Lower leg skin (tissue), 4 donors: ENCODE results near the gene DDX51. TPM values are rescaled to one million over a fixed set of nuclear protein-coding genes. Genes with fewer than 3 reads are reported as not detected.

Source experiments
- DNase-seq, 2 donors: peaks; one replicate each; pipeline ENCODE4 v3.0.0-alpha.2; 2019; ENCODE audit warnings: low spot score in 2 of 2
- H3K4me3 ChIP-seq: fragments of 200-600 bp; sonication (generic); 2 replicates; pipeline ENCODE4 v1.5.1; 2017; ENCODE audit warnings: mild to moderate bottlenecking, low read depth; ENCODE audit not compliant: poor library complexity, severe bottlenecking
- CTCF ChIP-seq, 3 donors: fragments of 450-650 bp; IDR thresholded peaks; one replicate each; pipeline ENCODE4 v1.5.1; 2016; ENCODE audit warnings: antibody characterized with exemption in 3 of 3, mild to moderate bottlenecking in 3 of 3, moderate library complexity in 2 of 3
- POLR2A ChIP-seq, 2 donors: fragments of 450-650 bp; IDR thresholded peaks; one replicate each; pipeline ENCODE4 v1.6.1; 2016 to 2017; ENCODE audit warnings: antibody characterized with exemption in 2 of 2, mild to moderate bottlenecking in 1 of 2, moderate library complexity in 1 of 2
- WGBS, 2 donors: methylation state at CpG; one replicate each; pipeline ENCODE4 v1.1.5; 2018; 5-methylcytosine and 5-hydroxymethylcytosine counted together
- intact Hi-C: fragments of 100-400 bp; cut with DNase I; formaldehyde crosslinking; loops from one replicate; pipeline ENCODE4 v1.15.0; 2023; ENCODE audit warnings: low total_unique reads
- total RNA-seq, 4 donors: library from RNA; depleted of rRNA; stranded (reverse); fragments of >200 nt; gene quantifications; one replicate each; pipeline ENCODE4 v1.1.0, GENCODE V29; 2016

Gene DDX51
- total RNA-seq, 4 donors from 2014 or later, result 11.1 to 31.8 (median 19.2) TPM

GRCh38 chr12:132131229-132131628 lies 12.9 kb downstream of the DDX51 start:
- TF ChIP-seq CTCF (IDR thresholded peaks at IDR 0.05), result no peak
- no peak for TF ChIP-seq POLR2A (IDR thresholded peaks at IDR 0.05)
- DNase-seq, result no peak
- WGBS, 2 donors, result 96 to 97% methylated on average over 14 of the region's 14 CpGs
- intact Hi-C loops, result no loop called here
- H3K4me3 ChIP-seq, result no peak overlapping the region

GRCh38 chr12:132130690-132131089 lies 13.4 kb downstream of the DDX51 start:
- TF ChIP-seq POLR2A (IDR thresholded peaks at IDR 0.05) (no peak), CTCF (IDR thresholded peaks at IDR 0.05) (no peak)
- WGBS, 2 donors, result 92 to 98% methylated on average over 14 of the region's 14 CpGs
- no peak for DNase-seq
- no peak overlapping the region for H3K4me3 ChIP-seq
- intact Hi-C loops, result no loop called here

GRCh38 chr12:132129007-132129406 lies 15.1 kb downstream of the DDX51 start:
- intact Hi-C loops, result no loop called here
- no peak for DNase-seq
- whole genome bisulfite sequencing, 2 donors, result 97 to 100% methylated on average over 3 of the region's 3 CpGs
- TF ChIP-seq POLR2A (IDR thresholded peaks at IDR 0.05) (no peak), CTCF (IDR thresholded peaks at IDR 0.05) (no peak)
- H3K4me3 ChIP-seq, result no peak overlapping the region

- DNase-seq, result no peak
- intact Hi-C loops, result no loop called here
- TF ChIP-seq CTCF (IDR thresholded peaks at IDR 0.05) (no peak), POLR2A (IDR thresholded peaks at IDR 0.05) (no peak)
- WGBS, 2 donors, result 96 to 97% methylated on average over 8 of the region's 8 CpGs
- H3K4me3 ChIP-seq, result no peak overlapping the region
Observed at GRCh38 chr12:132127041-132127440, 17.1 kb downstream of the DDX51 start.

- TF ChIP-seq POLR2A (IDR thresholded peaks at IDR 0.05) (no peak), CTCF (IDR thresholded peaks at IDR 0.05) (no peak)
- 98 to 99% methylated on average over 12 of the region's 12 CpGs for WGBS, 2 donors
- intact Hi-C loops, result no loop called here
- H3K4me3 ChIP-seq, result no peak overlapping the region
- DNase-seq, result no peak
Observed at GRCh38 chr12:132125736-132126135, 18.4 kb downstream of the DDX51 start.

- no peak for DNase-seq
- no peak overlapping the region for H3K4me3 ChIP-seq
- 96% methylated on average over 19 of the region's 19 CpGs for WGBS, 2 donors
- TF ChIP-seq POLR2A (IDR thresholded peaks at IDR 0.05) (no peak), CTCF (IDR thresholded peaks at IDR 0.05) (no peak)
- intact Hi-C loops, result no loop called here
Observed at GRCh38 chr12:132124766-132125425, 19.2 kb downstream of the DDX51 start.
